WTC11 (cell line): ENCODE results near the gene CEP126.
A peak's percentile ranks its signal among the peaks of the same experiment; 100 is the strongest.
"Not testable (repeated sequence)": the region's sequence is repeated elsewhere in the genome, so short reads cannot be mapped to it uniquely, and the experiment has no call there.

Source experiments
- CREM ChIP-seq: sonication (generic); formaldehyde crosslinking; IDR thresholded peaks from 2 replicates; pipeline ENCODE4 v1.8.1; 2022; ENCODE audit warnings: mild to moderate bottlenecking, missing genetic modification reagents, moderate library complexity
- CTCF ChIP-seq: fragments of 200-600 bp; IDR thresholded peaks from 2 replicates; pipeline ENCODE4 v1.8.0; 2022; ENCODE audit warnings: antibody characterized with exemption
- E2F4 ChIP-seq: sonication (generic); formaldehyde crosslinking; IDR thresholded peaks from 2 replicates; pipeline ENCODE4 v1.8.1; 2022; ENCODE audit warnings: low read depth, mild to moderate bottlenecking, moderate library complexity, missing genetic modification reagents, borderline replicate concordance
- ELF4 ChIP-seq: sonication (generic); formaldehyde crosslinking; IDR thresholded peaks from 2 replicates; pipeline ENCODE4 v1.8.1; 2022; ENCODE audit warnings: low read depth, mild to moderate bottlenecking, moderate library complexity, missing genetic modification reagents
- GABPB1 ChIP-seq: sonication (generic); formaldehyde crosslinking; IDR thresholded peaks from 2 replicates; pipeline ENCODE4 v1.8.1; 2023; ENCODE audit warnings: mild to moderate bottlenecking, missing genetic modification reagents
- JUN ChIP-seq: sonication (generic); formaldehyde crosslinking; IDR thresholded peaks from 2 replicates; pipeline ENCODE4 v1.8.0; 2023; ENCODE audit warnings: mild to moderate bottlenecking, missing genetic modification reagents
- NFE2L1 ChIP-seq: sonication (generic); formaldehyde crosslinking; IDR thresholded peaks from 2 replicates; pipeline ENCODE4 v1.8.1; 2023; ENCODE audit warnings: missing genetic modification reagents
- NFYB ChIP-seq: sonication (generic); formaldehyde crosslinking; conservative IDR thresholded peaks from 2 replicates; pipeline ENCODE4 v1.8.0; 2022; ENCODE audit warnings: low read depth, missing genetic modification reagents
- NR1H2 ChIP-seq: sonication (generic); formaldehyde crosslinking; IDR thresholded peaks from 2 replicates; pipeline ENCODE4 v1.9.0; 2021; ENCODE audit warnings: mild to moderate bottlenecking, moderate library complexity, missing genetic modification reagents
- SP1 ChIP-seq: sonication (generic); formaldehyde crosslinking; conservative IDR thresholded peaks from 2 replicates; pipeline ENCODE4 v1.8.1; 2022; ENCODE audit warnings: missing genetic modification reagents
- ZBTB43 ChIP-seq: sonication (generic); formaldehyde crosslinking; IDR thresholded peaks from 2 replicates; pipeline ENCODE4 v1.8.1; 2023; ENCODE audit warnings: mild to moderate bottlenecking, missing genetic modification reagents
- ZNF263 ChIP-seq: sonication (generic); formaldehyde crosslinking; IDR thresholded peaks from 2 replicates; pipeline ENCODE4 v1.8.1; 2022; ENCODE audit warnings: low read depth, mild to moderate bottlenecking, moderate library complexity, missing genetic modification reagents
- ZNF396 ChIP-seq: fragments of 250-450 bp; sonication (Bioruptor Pico); IDR thresholded peaks from 2 replicates; pipeline ENCODE4 v1.8.0; 2021; ENCODE audit warnings: mild to moderate bottlenecking, moderate library complexity, borderline replicate concordance
- TF ChIP-seq, protein P1 (sequence below): sonication (generic); formaldehyde crosslinking; IDR thresholded peaks from 2 replicates; pipeline ENCODE4 v1.8.1; 2022; ENCODE audit warnings: low read depth, missing genetic modification reagents, borderline replicate concordance

DNA sequence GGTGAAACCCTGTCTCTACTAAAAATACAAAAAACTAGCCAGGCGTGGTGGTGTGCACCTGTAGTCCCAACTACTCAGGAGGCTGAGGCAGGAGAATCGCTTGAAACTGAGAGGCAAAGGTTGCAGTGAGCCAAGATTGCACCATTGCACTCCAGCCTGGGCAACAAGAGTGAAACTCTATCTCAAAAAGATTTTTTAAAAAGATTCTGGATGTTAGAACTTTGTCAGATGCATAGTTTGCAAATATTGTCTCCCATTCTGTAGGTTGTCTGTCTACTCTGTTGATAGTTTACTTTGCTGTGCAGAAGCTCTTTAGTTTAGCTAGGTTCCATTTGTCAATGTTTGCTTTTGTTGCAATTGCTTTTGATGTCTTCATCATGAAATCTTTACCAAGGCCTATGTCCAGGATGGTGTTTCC is 79.3 kb downstream of the CEP126 start:
- not testable (repeated sequence) for TF ChIP-seq CTCF; ZBTB43; ELF4 (CRISPR knock-in tag); CREM (CRISPR knock-in tag); NR1H2 (CRISPR knock-in tag); JUN; SP1 (CRISPR knock-in tag); NFE2L1 (CRISPR knock-in tag); ZNF396 (CRISPR knock-in tag); E2F4 (CRISPR knock-in tag); NFYB (CRISPR knock-in tag); ZNF263 (CRISPR knock-in tag)
- peak; percentile 87 for TF ChIP-seq GABPB1 (CRISPR knock-in tag)
- TF ChIP-seq, protein P1, sequence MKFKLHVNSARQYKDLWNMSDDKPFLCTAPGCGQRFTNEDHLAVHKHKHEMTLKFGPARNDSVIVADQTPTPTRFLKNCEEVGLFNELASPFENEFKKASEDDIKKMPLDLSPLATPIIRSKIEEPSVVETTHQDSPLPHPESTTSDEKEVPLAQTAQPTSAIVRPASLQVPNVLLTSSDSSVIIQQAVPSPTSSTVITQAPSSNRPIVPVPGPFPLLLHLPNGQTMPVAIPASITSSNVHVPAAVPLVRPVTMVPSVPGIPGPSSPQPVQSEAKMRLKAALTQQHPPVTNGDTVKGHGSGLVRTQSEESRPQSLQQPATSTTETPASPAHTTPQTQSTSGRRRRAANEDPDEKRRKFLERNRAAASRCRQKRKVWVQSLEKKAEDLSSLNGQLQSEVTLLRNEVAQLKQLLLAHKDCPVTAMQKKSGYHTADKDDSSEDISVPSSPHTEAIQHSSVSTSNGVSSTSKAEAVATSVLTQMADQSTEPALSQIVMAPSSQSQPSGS, result not testable (repeated sequence)
